ENCODE measurements around the gene HPSE2. TPM values are rescaled to one million over a fixed set of nuclear protein-coding genes. Genes with fewer than 3 reads are reported as not detected.
A peak's percentile ranks its signal among the peaks of the same experiment; 100 is the strongest.

HPSE2 gene
- polyA plus RNA-seq, 4 donors = 0.60 to 1.9 (median 1.2) TPM

DNA sequence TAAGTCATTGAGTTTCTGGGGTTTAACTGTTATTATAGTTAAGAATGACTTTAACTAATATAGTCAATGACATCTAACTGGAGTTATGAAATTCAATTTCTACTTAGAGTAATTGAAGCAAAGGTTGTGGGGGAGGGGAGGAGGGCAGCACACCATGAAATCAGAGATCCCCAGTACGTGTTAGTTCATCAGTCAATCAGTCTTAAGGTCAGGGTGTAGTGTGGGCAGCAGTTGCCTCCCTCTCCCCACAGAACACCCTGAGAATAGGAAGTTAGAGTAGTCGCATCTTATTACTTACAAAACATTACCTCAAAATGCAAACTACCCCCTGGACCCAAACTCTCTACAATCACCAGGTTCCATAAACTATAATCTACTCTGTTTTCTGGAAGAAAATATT is 781.9 kb downstream of the HPSE2 start:
- DNase-seq (ENCODE audit: low read depth in 4 of 4, low spot score in 3 of 4) = no peak

GRCh38 chr10:98450618-98451017 is 785.0 kb downstream of the HPSE2 start:
- DNase-seq (ENCODE audit: low read depth in 4 of 4, low spot score in 3 of 4) = no peak

DNA sequence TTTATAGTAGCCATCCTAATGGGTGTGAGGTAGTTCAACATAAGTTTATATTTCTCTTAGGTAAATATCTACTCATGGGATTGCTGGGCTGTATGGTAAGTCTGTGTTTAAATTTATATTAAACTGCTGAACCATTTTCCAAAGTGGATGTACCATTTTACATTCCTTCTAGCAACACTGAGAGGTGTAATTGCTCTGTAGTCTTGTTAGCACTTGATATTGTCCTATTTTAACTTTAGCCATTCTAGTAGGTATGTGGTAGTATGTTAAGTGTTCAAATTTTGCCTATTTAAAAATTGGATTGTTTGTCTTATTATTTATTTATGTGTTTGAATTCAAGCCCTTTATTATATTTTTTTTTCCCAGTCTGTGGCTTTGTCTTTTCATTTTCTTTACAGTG is 786.4 kb downstream of the HPSE2 start:
- DNase-seq (ENCODE audit: low read depth in 4 of 4, low spot score in 3 of 4) = no peak

GRCh38 chr10:98446661-98447221 is 788.9 kb downstream of the HPSE2 start, which contains the start of gene HPS1:
TSS of gene HPS1 (minus strand) at chr10:98446935. CDS start at chr10:98443240, 3,695 bp downstream.
- peak in 3 of 4 donors; percentile 40 to 50 (median 45) for DNase-seq (ENCODE audit: low read depth in 4 of 4, low spot score in 3 of 4)

- DNase-seq (ENCODE audit: low read depth in 4 of 4, low spot score in 3 of 4) = no peak
These were observed 789.4 kb downstream of the HPSE2 start for GRCh38 chr10:98446151-98446660.

DNA sequence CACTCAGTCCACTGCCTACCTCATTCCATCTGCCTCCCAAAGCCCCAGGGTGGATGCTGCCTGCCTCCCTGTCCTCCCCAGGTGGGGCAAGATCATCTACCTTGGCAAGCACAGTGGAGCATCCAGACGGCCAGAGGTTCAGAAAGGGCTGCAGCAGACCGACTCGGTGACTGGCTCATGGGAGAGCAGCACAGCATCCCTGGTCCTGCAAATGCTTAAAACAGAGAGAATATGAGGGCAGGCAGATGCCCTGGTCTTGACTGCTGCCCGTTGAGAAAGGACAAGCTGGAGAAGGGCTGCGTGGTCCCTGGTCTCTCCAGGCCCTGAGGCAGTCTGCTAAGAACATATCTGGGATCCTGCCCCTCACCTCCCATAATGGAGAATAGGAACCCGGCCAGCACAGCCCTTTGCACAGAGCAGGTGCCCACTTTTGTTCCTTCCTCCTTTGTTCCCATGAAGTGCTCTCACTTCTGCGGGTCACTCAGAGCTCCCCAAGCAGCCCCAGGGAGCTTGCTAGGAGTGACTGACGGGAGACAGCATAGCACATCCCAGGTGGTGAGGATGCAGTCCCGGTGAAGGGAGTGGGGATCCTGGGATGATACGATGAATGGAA is 790.3 kb downstream of the HPSE2 start:
- no peak for DNase-seq (ENCODE audit: low read depth in 4 of 4, low spot score in 3 of 4)

- DNase-seq (ENCODE audit: low read depth in 4 of 4, low spot score in 3 of 4) = no peak
These were observed 791.2 kb downstream of the HPSE2 start for GRCh38 chr10:98444314-98445006.

DNA sequence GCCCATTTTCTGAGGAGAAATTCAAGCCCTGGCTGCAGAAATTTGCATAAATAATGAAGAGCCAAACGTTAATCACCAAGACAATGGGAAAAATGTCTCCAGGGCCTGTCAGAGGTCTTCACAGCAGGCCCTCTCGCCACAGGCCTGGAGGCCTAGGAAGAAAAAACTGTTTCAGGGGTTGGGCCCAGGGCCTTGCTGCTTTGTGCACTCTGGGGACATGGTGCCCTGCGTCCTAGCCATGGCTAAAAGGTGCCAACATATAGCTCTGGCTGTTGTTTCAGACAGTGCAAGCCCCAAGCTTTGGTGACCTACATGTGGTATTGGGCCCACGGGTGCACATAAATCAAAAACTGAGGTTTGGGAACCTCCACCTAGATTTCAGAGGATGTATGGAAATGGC is 796.9 kb downstream of the HPSE2 start:
- DNase-seq (ENCODE audit: low read depth in 4 of 4, low spot score in 3 of 4) = no peak

DNA sequence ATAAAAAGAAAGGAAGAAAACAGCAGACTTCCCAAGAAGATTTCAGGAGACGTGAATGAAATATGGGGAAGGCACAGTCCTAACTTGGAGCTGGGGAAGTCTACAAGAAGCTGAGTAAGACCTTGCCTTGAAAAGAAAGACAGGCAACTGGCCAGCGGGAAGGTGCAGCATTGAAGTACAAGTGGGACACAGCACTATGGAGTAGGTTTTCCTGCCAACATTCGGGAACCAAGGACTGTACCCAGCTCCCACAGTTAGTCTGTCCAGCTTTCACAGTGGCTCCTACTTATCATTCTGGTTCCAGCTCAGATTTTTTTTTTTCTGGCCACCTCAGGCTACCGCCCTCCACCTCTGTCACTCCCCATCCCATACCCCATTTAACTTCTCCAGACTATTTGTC is 798.9 kb downstream of the HPSE2 start:
- no peak for DNase-seq (ENCODE audit: low read depth in 4 of 4, low spot score in 3 of 4)

GRCh38 chr10:98435178-98435577 is 800.5 kb downstream of the HPSE2 start:
- DNase-seq (ENCODE audit: low read depth in 4 of 4, low spot score in 3 of 4) = no peak

DNA sequence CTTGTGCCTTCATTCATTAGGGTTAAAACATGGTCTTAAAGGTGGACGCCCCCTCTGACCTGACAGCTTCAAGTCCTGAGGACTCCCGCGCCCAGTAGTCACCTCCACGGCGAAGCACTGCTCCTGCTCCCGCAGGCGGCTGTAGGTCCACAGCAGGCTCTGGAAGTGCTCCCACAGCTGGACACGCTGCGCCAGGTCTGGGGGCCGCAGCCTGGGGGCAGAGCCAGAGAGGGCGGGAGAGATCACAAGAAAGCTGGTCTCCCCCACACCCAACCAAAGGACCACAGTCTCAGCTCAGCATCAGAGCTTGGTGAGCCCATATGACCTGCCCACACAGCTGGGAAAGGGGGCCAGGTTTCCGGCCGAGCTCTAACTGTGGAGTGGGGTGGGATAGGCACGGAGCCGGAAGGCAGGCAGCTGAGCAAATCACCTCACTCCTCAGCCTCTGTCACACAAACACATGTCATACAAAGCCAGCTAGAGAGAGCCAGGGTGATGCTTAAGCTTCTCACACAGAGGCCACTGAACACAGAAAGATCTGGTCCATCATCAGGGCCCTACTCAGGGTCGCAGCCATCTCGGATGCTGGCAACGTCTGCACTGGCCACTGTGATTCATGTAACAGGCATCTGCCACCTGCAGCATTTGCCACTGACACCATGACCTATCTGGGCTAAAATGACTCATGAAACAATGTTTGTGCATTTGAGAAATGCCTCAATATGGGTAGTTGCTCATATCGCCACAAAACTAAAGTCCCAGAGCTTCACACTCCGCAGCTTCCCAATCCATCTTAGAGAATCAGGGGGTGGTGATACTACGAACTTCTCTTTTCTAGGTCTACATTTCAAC is 801.5 kb downstream of the HPSE2 start:
- no peak for DNase-seq (ENCODE audit: low read depth in 4 of 4, low spot score in 3 of 4)

GRCh38 chr10:98433371-98433770 is 802.3 kb downstream of the HPSE2 start:
- no peak for DNase-seq (ENCODE audit: low read depth in 4 of 4, low spot score in 3 of 4)

- no peak for DNase-seq (ENCODE audit: low read depth in 4 of 4, low spot score in 3 of 4)
These were observed 803.3 kb downstream of the HPSE2 start for GRCh38 chr10:98432330-98432729.

- no peak for DNase-seq (ENCODE audit: low read depth in 4 of 4, low spot score in 3 of 4)
These were observed 804.6 kb downstream of the HPSE2 start for GRCh38 chr10:98431016-98431415.

GRCh38 chr10:98430427-98430826 is 805.2 kb downstream of the HPSE2 start:
- DNase-seq (ENCODE audit: low read depth in 4 of 4, low spot score in 3 of 4) = no peak

DNA sequence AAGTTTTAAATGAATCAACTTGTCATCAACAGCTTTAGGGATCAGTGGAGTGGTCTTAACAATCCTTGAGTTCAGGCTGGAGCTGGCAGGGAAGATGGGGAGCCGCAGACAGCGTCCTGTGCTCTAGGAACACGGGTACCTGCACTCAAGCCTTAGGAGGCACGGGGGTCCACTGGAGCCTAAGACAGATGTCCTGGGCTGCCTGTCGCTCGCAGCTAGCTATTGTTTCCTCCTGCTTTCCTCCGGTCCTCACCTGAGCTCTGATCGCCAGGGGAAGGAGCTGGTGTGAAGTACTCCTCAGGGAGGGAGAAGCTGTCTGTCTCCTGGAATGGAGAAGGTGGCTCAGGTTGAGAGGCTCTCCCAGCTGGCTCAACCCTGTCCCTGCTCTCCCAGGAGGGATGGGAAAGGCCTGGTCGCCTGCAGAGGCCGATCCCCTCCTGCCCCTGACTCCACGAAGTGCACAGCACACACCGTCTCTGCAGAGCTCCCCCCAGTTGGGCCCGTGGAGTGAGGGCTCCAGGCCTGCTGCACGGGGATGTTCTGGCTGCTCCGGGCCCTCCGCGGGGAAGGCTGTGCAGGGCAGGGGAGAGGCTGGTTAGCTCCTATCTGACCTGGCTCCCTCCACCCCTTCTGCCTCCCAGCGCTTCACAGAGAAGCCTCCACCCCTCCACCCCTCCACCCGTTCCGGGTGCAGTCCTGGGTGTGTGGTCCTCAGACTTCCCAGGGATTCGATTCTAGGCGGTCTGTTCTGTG is 806.2 kb downstream of the HPSE2 start:
- DNase-seq (ENCODE audit: low read depth in 4 of 4, low spot score in 3 of 4) = no peak

DNA sequence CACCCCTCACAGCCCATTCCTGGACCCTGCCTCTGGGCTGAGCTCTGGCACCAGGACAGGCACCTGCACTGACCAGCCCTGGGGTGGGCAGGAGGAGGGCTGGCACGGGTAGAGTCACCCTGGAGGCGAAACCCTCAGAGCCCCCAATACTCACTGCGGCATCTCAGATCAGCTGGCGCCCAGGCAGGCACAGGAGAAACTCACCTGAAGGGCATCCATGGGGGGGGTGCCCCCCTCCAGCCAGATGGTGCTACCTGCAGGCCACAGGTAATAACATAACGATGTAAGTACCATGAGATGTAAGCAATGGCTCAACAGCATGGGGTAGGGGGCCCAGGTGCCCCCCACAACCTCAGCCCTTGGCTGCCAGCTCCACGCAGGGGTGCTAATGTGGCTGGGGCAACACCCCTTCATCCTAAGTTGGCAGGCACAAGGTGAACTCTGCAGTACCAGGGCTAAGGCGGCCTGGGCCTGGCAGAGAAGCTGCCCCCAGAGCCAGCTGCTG is 808.6 kb downstream of the HPSE2 start:
- no peak for DNase-seq (ENCODE audit: low read depth in 4 of 4, low spot score in 3 of 4)

DNA sequence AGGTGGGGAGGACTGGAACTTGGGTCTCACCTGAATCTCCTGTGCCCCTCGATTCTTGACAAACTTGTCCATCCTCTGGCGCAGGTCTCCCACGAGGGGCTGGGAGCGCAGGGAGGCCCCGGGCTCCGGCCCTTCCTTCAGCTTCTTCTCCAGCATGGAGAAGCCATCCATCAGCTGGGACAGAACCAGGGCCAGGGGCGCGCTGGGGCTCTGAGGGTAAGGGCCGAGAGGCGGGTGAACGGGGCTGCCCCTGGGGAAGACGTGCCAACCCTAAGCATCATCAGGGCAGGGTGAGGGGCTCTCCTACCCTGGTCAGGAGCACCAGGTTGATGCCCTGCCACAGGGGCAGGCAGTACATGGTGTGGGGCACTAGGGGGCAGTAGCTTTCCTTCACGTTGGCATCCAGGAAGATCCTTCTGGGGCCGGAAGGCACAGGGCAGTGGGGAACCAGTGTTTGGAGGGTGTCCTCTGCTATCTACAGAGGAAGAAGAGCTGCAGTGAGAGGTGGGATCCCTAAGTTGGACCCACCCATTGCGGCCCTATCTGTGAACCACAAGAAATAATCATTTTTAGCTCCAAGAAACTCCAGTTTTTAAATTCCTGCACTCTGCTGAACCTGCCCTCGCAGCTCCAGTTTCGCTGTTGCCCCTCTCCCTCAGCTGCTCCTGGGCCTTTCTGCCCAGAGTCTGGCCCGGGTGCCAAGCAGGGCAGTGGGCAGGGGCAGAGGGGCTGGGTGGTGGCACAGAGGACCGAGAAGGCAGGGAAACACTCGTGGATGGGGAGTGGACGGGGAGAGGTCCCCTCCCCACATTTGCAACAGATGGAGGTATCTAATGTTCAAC is 809.9 kb downstream of the HPSE2 start:
- DNase-seq (ENCODE audit: low read depth in 4 of 4, low spot score in 3 of 4) = no peak
